Astrocyte (in vitro differentiated cells and primary cell): ENCODE results near the gene SPATA19.

Experiments
- EZH2 ChIP-seq: IDR thresholded peaks from 2 replicates; pipeline ENCODE4 v1.6.1; 2012; ENCODE audit warnings: mild to moderate bottlenecking, low read length, inconsistent platforms; ENCODE audit not compliant: insufficient read depth
- TF ChIP-seq, protein P1 (sequence below): IDR thresholded peaks from 2 replicates; pipeline ENCODE4 v1.5.1; 2011; ENCODE audit warnings: low read depth, mild to moderate bottlenecking, inconsistent platforms, low read length, moderate library complexity; ENCODE audit not compliant: insufficient read depth

DNA sequence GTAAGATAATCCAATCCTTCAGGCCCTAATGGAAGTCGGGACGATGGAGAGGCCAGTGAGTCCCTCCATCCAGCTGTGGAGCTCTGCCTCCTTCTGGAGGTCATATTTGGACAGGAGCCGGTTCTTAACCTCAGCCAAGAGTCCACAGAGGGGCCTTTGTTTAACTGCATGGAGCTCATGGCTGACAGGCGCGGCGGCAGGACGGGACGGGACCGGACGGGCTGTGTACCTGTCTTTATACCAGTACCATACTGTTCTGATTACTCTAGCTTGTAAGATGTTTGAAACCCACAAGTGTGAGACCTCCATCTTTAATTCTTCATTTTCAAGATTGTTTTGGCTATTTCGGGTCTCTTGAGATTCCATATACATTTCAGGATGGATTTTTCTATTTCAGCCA is 20.2 kb upstream of the SPATA19 start:
- TF ChIP-seq EZH2: no peak
- TF ChIP-seq, protein P1, sequence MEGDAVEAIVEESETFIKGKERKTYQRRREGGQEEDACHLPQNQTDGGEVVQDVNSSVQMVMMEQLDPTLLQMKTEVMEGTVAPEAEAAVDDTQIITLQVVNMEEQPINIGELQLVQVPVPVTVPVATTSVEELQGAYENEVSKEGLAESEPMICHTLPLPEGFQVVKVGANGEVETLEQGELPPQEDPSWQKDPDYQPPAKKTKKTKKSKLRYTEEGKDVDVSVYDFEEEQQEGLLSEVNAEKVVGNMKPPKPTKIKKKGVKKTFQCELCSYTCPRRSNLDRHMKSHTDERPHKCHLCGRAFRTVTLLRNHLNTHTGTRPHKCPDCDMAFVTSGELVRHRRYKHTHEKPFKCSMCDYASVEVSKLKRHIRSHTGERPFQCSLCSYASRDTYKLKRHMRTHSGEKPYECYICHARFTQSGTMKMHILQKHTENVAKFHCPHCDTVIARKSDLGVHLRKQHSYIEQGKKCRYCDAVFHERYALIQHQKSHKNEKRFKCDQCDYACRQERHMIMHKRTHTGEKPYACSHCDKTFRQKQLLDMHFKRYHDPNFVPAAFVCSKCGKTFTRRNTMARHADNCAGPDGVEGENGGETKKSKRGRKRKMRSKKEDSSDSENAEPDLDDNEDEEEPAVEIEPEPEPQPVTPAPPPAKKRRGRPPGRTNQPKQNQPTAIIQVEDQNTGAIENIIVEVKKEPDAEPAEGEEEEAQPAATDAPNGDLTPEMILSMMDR: no peak
